ENCODE data around the gene COL15A1. TPM values are rescaled to one million over a fixed set of nuclear protein-coding genes. Genes with fewer than 3 reads are reported as not detected.

COL15A1 gene
- polyA plus RNA-seq, 1 experiment = 3.2 TPM

DNA sequence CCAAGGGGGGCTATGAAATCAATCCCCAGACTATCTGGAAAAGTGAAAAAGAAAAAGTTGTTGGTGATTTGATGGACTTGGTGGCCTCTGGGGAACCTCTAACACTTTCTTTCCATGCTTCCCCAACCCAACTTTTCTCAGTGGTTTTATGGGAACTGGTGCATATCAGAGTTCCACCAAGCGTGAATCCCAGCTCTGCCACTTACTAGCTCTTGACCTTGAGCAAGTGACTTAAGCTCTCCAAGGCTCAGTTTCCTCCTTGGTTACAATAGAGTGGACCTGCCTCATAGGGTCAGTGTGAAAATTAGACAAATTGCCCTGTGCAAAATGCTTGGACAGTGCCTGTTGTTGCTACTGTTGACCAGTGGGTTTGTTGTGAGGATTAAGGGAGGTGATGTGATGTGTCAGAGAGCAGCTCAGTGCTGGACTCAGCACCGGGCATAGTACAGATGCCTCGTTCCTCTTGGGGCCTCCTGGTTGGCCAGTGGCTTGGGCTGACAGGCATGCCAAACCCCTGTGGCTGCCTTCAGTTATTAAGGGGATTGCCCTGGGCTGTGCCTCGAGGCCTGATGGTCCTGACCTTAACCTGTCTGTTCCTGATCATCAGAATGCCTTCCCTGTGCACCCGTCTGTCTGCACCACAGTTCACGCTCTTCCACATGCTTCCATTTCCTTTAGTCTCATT, 49.3 kb downstream of the COL15A1 start:
- no peak for DNase-seq (ENCODE audit: low read depth, low spot score)
- POLR2A ChIA-PET = no interaction called here
- Histone ChIP-seq H3K27me3 (ENCODE audit: control insufficient read depth, insufficient read depth, low read length) (peaks cover 33% of the 10 kb centered on the region), H3K27ac (ENCODE audit: low read depth, low read length) (no peak overlapping the region), H3K4me3 (ENCODE audit: low read depth, low read length) (no peak overlapping the region), H3K9me3 (ENCODE audit: control insufficient read depth, insufficient read depth, low read length) (peaks cover 13% of the 10 kb centered on the region)
- CTCF ChIA-PET = interaction anchor here (3.6 kb wide), 1 partner anchor 148 kb away, joined by 14 read pairs; no protein-coding TSS in a partner anchor
- TF ChIP-seq, protein P1, sequence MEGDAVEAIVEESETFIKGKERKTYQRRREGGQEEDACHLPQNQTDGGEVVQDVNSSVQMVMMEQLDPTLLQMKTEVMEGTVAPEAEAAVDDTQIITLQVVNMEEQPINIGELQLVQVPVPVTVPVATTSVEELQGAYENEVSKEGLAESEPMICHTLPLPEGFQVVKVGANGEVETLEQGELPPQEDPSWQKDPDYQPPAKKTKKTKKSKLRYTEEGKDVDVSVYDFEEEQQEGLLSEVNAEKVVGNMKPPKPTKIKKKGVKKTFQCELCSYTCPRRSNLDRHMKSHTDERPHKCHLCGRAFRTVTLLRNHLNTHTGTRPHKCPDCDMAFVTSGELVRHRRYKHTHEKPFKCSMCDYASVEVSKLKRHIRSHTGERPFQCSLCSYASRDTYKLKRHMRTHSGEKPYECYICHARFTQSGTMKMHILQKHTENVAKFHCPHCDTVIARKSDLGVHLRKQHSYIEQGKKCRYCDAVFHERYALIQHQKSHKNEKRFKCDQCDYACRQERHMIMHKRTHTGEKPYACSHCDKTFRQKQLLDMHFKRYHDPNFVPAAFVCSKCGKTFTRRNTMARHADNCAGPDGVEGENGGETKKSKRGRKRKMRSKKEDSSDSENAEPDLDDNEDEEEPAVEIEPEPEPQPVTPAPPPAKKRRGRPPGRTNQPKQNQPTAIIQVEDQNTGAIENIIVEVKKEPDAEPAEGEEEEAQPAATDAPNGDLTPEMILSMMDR (IDR thresholded peaks at IDR 0.05; ENCODE audit: low read depth, low read length) = no peak

DNA sequence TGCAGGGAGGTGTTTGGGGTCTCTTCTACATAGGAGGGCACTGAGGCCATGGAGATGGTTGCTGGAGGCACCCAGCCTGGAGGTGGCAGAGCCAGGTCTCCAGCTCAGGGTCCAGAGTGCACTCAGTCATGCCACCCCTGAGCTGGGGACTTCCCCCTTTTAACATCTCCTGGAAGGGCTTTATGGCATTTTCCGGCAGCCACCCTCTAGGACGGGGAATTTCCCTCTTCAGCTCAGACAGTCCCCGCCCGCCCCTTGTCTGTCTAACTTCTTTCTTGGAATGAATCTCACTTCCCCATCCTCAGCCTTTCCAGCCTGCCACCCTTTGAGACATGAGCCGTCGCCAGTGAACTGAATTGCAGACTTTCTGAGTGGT, 49.9 kb downstream of the COL15A1 start:
- ChIA-PET CTCF (interaction anchor here (0.7 to 3.6 kb wide), 4 partner anchors 18 to 147 kb away, joined by 4 to 14 read pairs (median 6); no protein-coding TSS in a partner anchor), POLR2A (no interaction called here)
- Histone ChIP-seq H3K27ac (ENCODE audit: low read depth, low read length) (no peak overlapping the region), H3K27me3 (ENCODE audit: control insufficient read depth, insufficient read depth, low read length) (peaks cover 33% of the 10 kb centered on the region), H3K9me3 (ENCODE audit: control insufficient read depth, insufficient read depth, low read length) (peaks cover 13% of the 10 kb centered on the region), H3K4me3 (ENCODE audit: low read depth, low read length) (no peak overlapping the region)
- no peak for DNase-seq (ENCODE audit: low read depth, low spot score)
- TF ChIP-seq, protein P1 (IDR thresholded peaks at IDR 0.05; ENCODE audit: low read depth, low read length) = no peak

DNA sequence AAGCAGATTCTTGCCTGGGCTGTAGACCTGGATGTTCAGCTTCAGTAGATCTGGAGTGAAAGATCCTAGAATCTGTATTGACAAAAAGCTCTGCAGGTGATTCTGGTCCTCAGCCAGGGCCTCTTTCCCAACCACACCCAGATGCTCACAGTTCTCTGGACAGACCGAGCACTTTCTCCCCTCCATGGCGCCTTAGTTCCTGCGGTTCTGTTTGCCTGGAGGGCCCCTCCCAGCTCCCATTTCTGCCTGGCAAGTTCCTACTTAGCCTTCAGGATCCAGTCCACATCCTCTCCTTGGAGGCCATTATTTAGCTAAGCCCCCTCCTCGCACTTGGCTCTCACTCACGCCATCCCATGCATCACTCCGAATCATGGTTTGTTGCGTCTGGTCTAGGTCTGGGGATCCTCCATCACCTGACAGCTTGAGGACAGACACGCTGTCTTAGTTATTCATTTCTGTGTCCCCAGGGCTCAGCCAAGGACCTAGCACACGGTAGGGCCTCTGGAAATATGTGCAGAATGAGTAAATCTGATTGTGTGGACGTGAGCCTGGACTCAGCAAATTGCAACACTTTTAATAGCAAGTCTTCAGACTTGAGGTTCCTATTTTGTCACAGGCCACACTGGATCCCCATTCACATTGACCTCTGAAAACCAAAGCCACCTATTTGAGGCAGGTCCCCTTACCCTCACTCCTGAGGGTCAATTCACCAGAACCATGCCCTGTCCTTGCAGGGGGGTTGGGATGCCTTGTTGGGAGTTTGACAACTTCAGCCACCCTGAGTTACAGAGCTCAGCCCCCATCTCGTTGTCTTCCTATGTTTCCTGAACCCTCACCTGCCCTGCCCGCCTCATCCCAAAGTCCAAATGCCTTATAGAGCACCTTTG, 50.7 kb downstream of the COL15A1 start:
- DNase-seq (ENCODE audit: low read depth, low spot score) = no peak
- ChIA-PET CTCF (interaction anchor here (0.7 to 5.4 kb wide), 7 partner anchors 16 to 147 kb away, joined by 3 to 121 read pairs (median 5); no protein-coding TSS in a partner anchor), POLR2A (no interaction called here)
- Histone ChIP-seq H3K4me3 (ENCODE audit: low read depth, low read length) (no peak overlapping the region), H3K27ac (ENCODE audit: low read depth, low read length) (no peak overlapping the region), H3K27me3 (ENCODE audit: control insufficient read depth, insufficient read depth, low read length) (peaks cover 33% of the 10 kb centered on the region), H3K9me3 (ENCODE audit: control insufficient read depth, insufficient read depth, low read length) (peaks cover 13% of the 10 kb centered on the region)
- TF ChIP-seq, protein P1 (IDR thresholded peaks at IDR 0.05; ENCODE audit: low read depth, low read length) = no peak

DNA sequence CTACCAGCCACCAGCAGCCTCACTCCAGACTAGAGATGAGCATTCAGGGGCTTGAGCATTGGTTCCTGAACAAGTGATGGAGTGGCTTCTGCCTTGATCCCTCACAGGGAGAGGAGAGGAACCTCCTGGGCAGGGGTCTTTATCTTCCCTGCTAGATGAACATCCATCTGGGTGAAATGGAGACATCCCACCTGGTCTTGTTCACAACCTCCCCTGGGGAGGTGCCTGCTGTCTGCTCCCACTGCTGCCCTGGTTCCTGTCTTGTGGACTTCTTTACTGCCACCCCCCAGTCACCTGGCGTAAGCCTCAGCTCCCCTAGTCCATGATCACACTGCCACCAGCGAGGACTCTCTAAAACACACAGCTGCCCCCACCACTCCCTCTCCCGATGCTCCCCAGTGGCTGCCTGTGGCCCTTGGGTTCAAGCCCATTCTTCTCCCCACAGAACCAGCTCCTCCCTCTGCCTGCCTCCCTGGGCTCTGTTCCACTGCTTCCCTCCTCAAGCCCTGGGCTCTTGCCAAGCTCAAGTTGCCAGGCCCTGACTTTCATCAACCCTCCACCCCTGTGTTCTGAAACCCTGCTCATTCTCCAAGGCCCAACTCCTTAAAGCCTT, 51.5 kb downstream of the COL15A1 start:
- CTCF ChIA-PET = interaction anchor here (0.7 to 5.4 kb wide), 9 partner anchors 17 to 219 kb away, joined by 3 to 121 read pairs (median 3); no protein-coding TSS in a partner anchor
- Histone ChIP-seq H3K4me3 (ENCODE audit: low read depth, low read length) (no peak overlapping the region), H3K9me3 (ENCODE audit: control insufficient read depth, insufficient read depth, low read length) (peaks cover 13% of the 10 kb centered on the region), H3K27me3 (ENCODE audit: control insufficient read depth, insufficient read depth, low read length) (peaks cover 33% of the 10 kb centered on the region), H3K27ac (ENCODE audit: low read depth, low read length) (no peak overlapping the region)
- POLR2A ChIA-PET = no interaction called here
- TF ChIP-seq, protein P1 (IDR thresholded peaks at IDR 0.05; ENCODE audit: low read depth, low read length) = no peak
- no peak for DNase-seq (ENCODE audit: low read depth, low spot score)

Data from AG04450 (cell line).